Nephron (organoid): ENCODE measurements around the gene TCEAL6.
"Not testable (repeated sequence)": the region's sequence is repeated elsewhere in the genome, so short reads cannot be mapped to it uniquely, and the experiment has no call there.

Experiments used
- H3K27ac Mint-ChIP-seq, 3 experiments: 2 replicates each; pipeline ENCODE4 v1.8.0; 2020; ENCODE audit warnings: mixed read lengths in 3 of 3, mild to moderate bottlenecking in 2 of 3, moderate library complexity in 1 of 3
- H3K27me3 Mint-ChIP-seq: 2 replicates; pipeline ENCODE4 v1.8.0; 2021; ENCODE audit warnings: low read depth, mild to moderate bottlenecking, moderate library complexity, mixed read lengths
- H3K36me3 Mint-ChIP-seq: 2 replicates; pipeline ENCODE4 v1.8.0; 2020; ENCODE audit warnings: low read depth, mixed read lengths
- H3K4me1 Mint-ChIP-seq: 2 replicates; pipeline ENCODE4 v1.8.0; 2020; ENCODE audit warnings: mixed read lengths
- H3K4me3 Mint-ChIP-seq, 3 experiments: 2 replicates each; pipeline ENCODE4 v1.8.0; 2020; ENCODE audit warnings: mild to moderate bottlenecking in 3 of 3, mixed read lengths in 3 of 3, moderate library complexity in 2 of 3
- H3K9me3 Mint-ChIP-seq: 2 replicates; pipeline ENCODE4 v1.8.0; 2020; ENCODE audit warnings: mixed read lengths
- CTCF ChIP-seq, 3 experiments: fragments of 200-600 bp; sonication (generic); IDR thresholded peaks; one replicate each; pipeline ENCODE4 v1.5.0; 2021; ENCODE audit warnings: antibody characterized with exemption in 3 of 3; ENCODE audit not compliant: unreplicated experiment in 3 of 3

Gene TCEAL6

GRCh38 chrX:102138064-102138463 lies 4.2 kb downstream of the TCEAL6 start:
- H3K27ac Mint-ChIP-seq, result no peak overlapping the region

GRCh38 chrX:102129473-102129872 lies 12.8 kb downstream of the TCEAL6 start:
- TF ChIP-seq CTCF (IDR thresholded peaks at IDR 0.05; ENCODE audit: unreplicated experiment in 3 of 3), result peak; percentile 17 to 39 (median 20)
- peaks cover 17% of the 10 kb centered on the region for H3K27me3 Mint-ChIP-seq
- H3K9me3 Mint-ChIP-seq, result peaks cover 3% of the 10 kb centered on the region
- no peaks in the 10 kb centered on the region for H3K4me1 Mint-ChIP-seq
- H3K36me3 Mint-ChIP-seq, result no peaks in the 10 kb centered on the region
- H3K27ac Mint-ChIP-seq, result no peak overlapping the region
- no peak overlapping the region for H3K4me3 Mint-ChIP-seq

More at GRCh38 chrX:102138064-102138463, 4.2 kb downstream of the TCEAL6 start:
- H3K4me1 Mint-ChIP-seq, result no peaks in the 10 kb centered on the region
- H3K9me3 Mint-ChIP-seq, result peaks cover 3% of the 10 kb centered on the region
- no peak overlapping the region for H3K4me3 Mint-ChIP-seq
- H3K27me3 Mint-ChIP-seq, result no peaks in the 10 kb centered on the region
- TF ChIP-seq CTCF (IDR thresholded peaks at IDR 0.05; ENCODE audit: unreplicated experiment in 3 of 3), result no peak
- H3K36me3 Mint-ChIP-seq, result no peaks in the 10 kb centered on the region

GRCh38 chrX:102126863-102127262 lies 15.4 kb downstream of the TCEAL6 start:
- Mint-ChIP-seq H3K4me1 (no peaks in the 10 kb centered on the region), H3K4me3 (no peak overlapping the region), H3K27ac (no peak overlapping the region), H3K27me3 (peaks cover 27% of the 10 kb centered on the region), H3K36me3 (no peaks in the 10 kb centered on the region), H3K9me3 (peaks cover 5% of the 10 kb centered on the region)
- TF ChIP-seq CTCF (IDR thresholded peaks at IDR 0.05; ENCODE audit: unreplicated experiment in 3 of 3), result no peak

GRCh38 chrX:102126080-102126818 lies 16.0 kb downstream of the TCEAL6 start:
- H3K4me1 Mint-ChIP-seq, H3K9me3 Mint-ChIP-seq, H3K36me3 Mint-ChIP-seq, H3K27ac Mint-ChIP-seq: not testable (repeated sequence)
- Mint-ChIP-seq H3K27me3 (peaks cover 27% of the 10 kb centered on the region), H3K4me3 (peak overlapping the region; percentile 55 to 76 (median 75))

- H3K36me3 Mint-ChIP-seq, H3K9me3 Mint-ChIP-seq, H3K27ac Mint-ChIP-seq, H3K4me1 Mint-ChIP-seq: not testable (repeated sequence)
- peak within 1 kb of the TSS; percentile 59 to 77 (median 76) for H3K4me3 Mint-ChIP-seq
- peaks cover 27% of the 10 kb centered on the region for H3K27me3 Mint-ChIP-seq
Observed at GRCh38 chrX:102125436-102125835, 16.8 kb downstream of the TCEAL6 start, which contains the start of gene TCEAL2. TSS of gene TCEAL2 (plus strand) at chrX:102125679. CDS start at chrX:102126831, 1,152 bp downstream.

GRCh38 chrX:102125014-102125413 lies 17.3 kb downstream of the TCEAL6 start:
- not testable (repeated sequence) for H3K9me3 Mint-ChIP-seq, H3K27ac Mint-ChIP-seq, H3K4me1 Mint-ChIP-seq, H3K36me3 Mint-ChIP-seq
- Mint-ChIP-seq H3K4me3 (peak overlapping the region; percentile 59 to 77 (median 75)), H3K27me3 (peaks cover 27% of the 10 kb centered on the region)

- H3K9me3 Mint-ChIP-seq, result peaks cover 18% of the 10 kb centered on the region
- no peak overlapping the region for H3K4me3 Mint-ChIP-seq
- no peaks in the 10 kb centered on the region for H3K4me1 Mint-ChIP-seq
- H3K27me3 Mint-ChIP-seq, result no peaks in the 10 kb centered on the region
- TF ChIP-seq CTCF (IDR thresholded peaks at IDR 0.05; ENCODE audit: unreplicated experiment in 3 of 3), result no peak
- H3K36me3 Mint-ChIP-seq, result no peaks in the 10 kb centered on the region
- H3K27ac Mint-ChIP-seq, result no peak overlapping the region
Observed at GRCh38 chrX:102115748-102116147, 26.5 kb downstream of the TCEAL6 start.
